ENCODE data around the gene CREBBP.
A peak's percentile ranks its signal among the peaks of the same experiment; 100 is the strongest.
"Not testable (repeated sequence)": the region's sequence is repeated elsewhere in the genome, so short reads cannot be mapped to it uniquely, and the experiment has no call there.

CREBBP gene

GRCh38 chr16:3714378-3714777 lies 166.1 kb downstream of the CREBBP start:
- DNase-seq (ENCODE audit: low read depth) = not testable (repeated sequence)

- no peak for DNase-seq (ENCODE audit: low read depth)
Measured at GRCh38 chr16:3713587-3714242, 166.8 kb downstream of the CREBBP start.

GRCh38 chr16:3712861-3713372 lies 167.6 kb downstream of the CREBBP start:
- DNase-seq (ENCODE audit: low read depth) = no peak

- DNase-seq (ENCODE audit: low read depth) = no peak
Measured at GRCh38 chr16:3706253-3707012, 174.1 kb downstream of the CREBBP start.

- DNase-seq (ENCODE audit: low read depth) = no peak
Measured at GRCh38 chr16:3702082-3702481, 178.4 kb downstream of the CREBBP start.

GRCh38 chr16:3701531-3701930 lies 179.0 kb downstream of the CREBBP start:
- DNase-seq (ENCODE audit: low read depth) = no peak

GRCh38 chr16:3698941-3699340 lies 181.6 kb downstream of the CREBBP start:
- no peak for DNase-seq (ENCODE audit: low read depth)

GRCh38 chr16:3696425-3697218 lies 183.9 kb downstream of the CREBBP start:
- DNase-seq (ENCODE audit: low read depth) = no peak

- DNase-seq (ENCODE audit: low read depth) = no peak
Measured at GRCh38 chr16:3695610-3696369, 184.7 kb downstream of the CREBBP start.

GRCh38 chr16:3694051-3694450 lies 186.5 kb downstream of the CREBBP start:
- no peak for DNase-seq (ENCODE audit: low read depth)

- DNase-seq (ENCODE audit: low read depth) = no peak
Measured at GRCh38 chr16:3691761-3692160, 188.8 kb downstream of the CREBBP start.

- DNase-seq (ENCODE audit: low read depth) = no peak
Measured at GRCh38 chr16:3690980-3691720, 189.4 kb downstream of the CREBBP start.

GRCh38 chr16:3690470-3690928 lies 190.0 kb downstream of the CREBBP start:
- DNase-seq (ENCODE audit: low read depth) = peak; percentile 77

- DNase-seq (ENCODE audit: low read depth) = no peak
Measured at GRCh38 chr16:3689731-3690130, 190.8 kb downstream of the CREBBP start.

- no peak for DNase-seq (ENCODE audit: low read depth)
Measured at GRCh38 chr16:3687792-3688191, 192.7 kb downstream of the CREBBP start.

- DNase-seq (ENCODE audit: low read depth) = no peak
Measured at GRCh38 chr16:3687021-3687420, 193.5 kb downstream of the CREBBP start.

- no peak for DNase-seq (ENCODE audit: low read depth)
Measured at GRCh38 chr16:3681206-3681605, 199.3 kb downstream of the CREBBP start.

GRCh38 chr16:3677994-3678393 lies 202.5 kb downstream of the CREBBP start:
- no peak for DNase-seq (ENCODE audit: low read depth)

GRCh38 chr16:3675601-3676130 lies 204.8 kb downstream of the CREBBP start:
- DNase-seq (ENCODE audit: low read depth) = no peak

All from stimulated activated CD8-positive, alpha-beta memory T cell treated with anti-CD3 and anti-CD28 coated beads, Interleukin-15, amount 100 ng/mL, for 1 hour (primary cell).